ENCODE measurements around the gene IER3. TPM values are rescaled to one million over a fixed set of nuclear protein-coding genes. Genes with fewer than 3 reads are reported as not detected.

Gene IER3
- total and polyA plus RNA-seq, 9 of the 15 experiments (the other 6 are each of a cell fraction or from before 2014, with no cell fraction given) = 1.5 to 30.0 (median 11.5) TPM

- TF ChIP-seq BCLAF1 (IDR thresholded peaks at IDR 0.05; ENCODE audit: borderline replicate concordance in 1 of 2, control insufficient read depth in 1 of 2, low read depth in 2 of 2, low read length in 1 of 2) (no peak), NR2C2 (CRISPR knock-in tag; IDR thresholded peaks at IDR 0.05) (no peak), NR2C2 (tag; IDR thresholded peaks at IDR 0.05) (no peak), ZNF518B (CRISPR knock-in tag; IDR thresholded peaks at IDR 0.05) (no peak), HNRNPH1 (optimal IDR thresholded peaks at IDR 0.05; ENCODE audit: low read depth, low read length) (no peak), MYNN (IDR thresholded peaks at IDR 0.05) (no peak), MYNN (CRISPR knock-in tag; IDR thresholded peaks at IDR 0.05) (no peak), NCOA1 (IDR thresholded peaks at IDR 0.05; ENCODE audit: low read depth) (no peak), ZC3H4 (CRISPR knock-in tag; IDR thresholded peaks at IDR 0.05; ENCODE audit: borderline replicate concordance) (no peak), ZNF165 (CRISPR knock-in tag; IDR thresholded peaks at IDR 0.05; ENCODE audit: borderline replicate concordance) (no peak), ZNF699 (CRISPR knock-in tag; IDR thresholded peaks at IDR 0.05; ENCODE audit: insufficient replicate concordance) (no peak), SMARCC2 (IDR thresholded peaks at IDR 0.05; ENCODE audit: low read depth) (no peak), FOS (IDR thresholded peaks at IDR 0.05; ENCODE audit: extremely low read depth, insufficient read length) (no peak), ZNF592 (IDR thresholded peaks at IDR 0.05) (0 out of 2 replicates have a peak, but pooled peaks have one; percentile 9), CHD2 (IDR thresholded peaks at IDR 0.05; ENCODE audit: low read depth, low read length) (no peak)
These were observed 26.2 kb upstream of the IER3 start (continued) for GRCh38 chr6:30770592-30770991.
